Fibroblast of lung (primary cell): Measurements from ENCODE around the gene SRRM2.

Experiments used
- CTCF ChIP-seq, 2 donors: IDR thresholded peaks in 1 of 2; conservative IDR thresholded peaks in 1 of 2; 1 replicate in 1 of 2; 2 replicates in 1 of 2; pipeline ENCODE4 v1.5.1; 2011 to 2012; ENCODE audit warnings: low read length in 2 of 2, control low read depth in 1 of 2, inconsistent platforms in 1 of 2, low read depth in 1 of 2, mild to moderate bottlenecking in 1 of 2
- EZH2 ChIP-seq: IDR thresholded peaks from 2 replicates; pipeline ENCODE4 v1.5.1; 2012; ENCODE audit warnings: low read length, control low read depth, mild to moderate bottlenecking; ENCODE audit errors: missing control alignments

- TF ChIP-seq EZH2 (no peak), CTCF (conservative IDR thresholded peaks at IDR 0.05 in 1 of 2, IDR thresholded peaks at IDR 0.05 in 1 of 2; ENCODE audit: low read depth in 1 of 2, low read length in 2 of 2) (no peak)
These were observed 61.4 kb downstream of the SRRM2 start for GRCh38 chr16:2813771-2814221.
